ENCODE results near the gene OR4D9.
A peak's percentile ranks its signal among the peaks of the same experiment; 100 is the strongest.
"Not testable (repeated sequence)": the region's sequence is repeated elsewhere in the genome, so short reads cannot be mapped to it uniquely, and the experiment has no call there.

OR4D9 gene

GRCh38 chr11:59510941-59511589, at the start of gene OR4D9:
Gene OR4D9, plus strand, starts transcription at chr11:59511539. Its CDS starts 3,374 bp downstream, at chr11:59514913.
- no peak for DNase-seq (ENCODE audit: low spot score)

GRCh38 chr11:59463190-59463641, 48.1 kb upstream of the OR4D9 start:
- peak; percentile 18 for DNase-seq (ENCODE audit: low spot score)

- no peak for DNase-seq (ENCODE audit: low spot score)
Observed at GRCh38 chr11:59473015-59473414, 38.3 kb upstream of the OR4D9 start, which contains the start of gene OR4D10. Gene OR4D10, plus strand, starts transcription at chr11:59473315. Its CDS starts 4,115 bp downstream, at chr11:59477430.

GRCh38 chr11:59475176-59475575, 36.2 kb upstream of the OR4D9 start:
- DNase-seq (ENCODE audit: low spot score), result no peak

GRCh38 chr11:59479906-59480305, 31.4 kb upstream of the OR4D9 start:
- DNase-seq (ENCODE audit: low spot score), result no peak

GRCh38 chr11:59480359-59480758, 31.0 kb upstream of the OR4D9 start:
- DNase-seq (ENCODE audit: low spot score), result no peak

GRCh38 chr11:59501931-59502330, 9.4 kb upstream of the OR4D9 start:
- DNase-seq (ENCODE audit: low spot score), result no peak

GRCh38 chr11:59503276-59503675, 8.1 kb upstream of the OR4D9 start, which contains the start of gene OR4D11:
Gene OR4D11, plus strand, starts transcription at chr11:59503576. Its CDS starts 0 bp downstream, at chr11:59503576.
- DNase-seq (ENCODE audit: low spot score), result no peak

- DNase-seq (ENCODE audit: low spot score), result no peak
Observed at GRCh38 chr11:59511675-59512074, 336 bp downstream of the OR4D9 start.

- not testable (repeated sequence) for DNase-seq (ENCODE audit: low spot score)
Observed at GRCh38 chr11:59520139-59520538, 8.8 kb downstream of the OR4D9 start.

- DNase-seq (ENCODE audit: low spot score), result no peak
Observed at GRCh38 chr11:59520741-59521140, 9.4 kb downstream of the OR4D9 start.

GRCh38 chr11:59523541-59523940, 12.2 kb downstream of the OR4D9 start:
- DNase-seq (ENCODE audit: low spot score), result peak; percentile 31

GRCh38 chr11:59528711-59529110, 17.4 kb downstream of the OR4D9 start:
- no peak for DNase-seq (ENCODE audit: low spot score)

- DNase-seq (ENCODE audit: low spot score), result no peak
Observed at GRCh38 chr11:59532620-59533019, 21.3 kb downstream of the OR4D9 start.

GRCh38 chr11:59534676-59535075, 23.3 kb downstream of the OR4D9 start:
- DNase-seq (ENCODE audit: low spot score), result no peak

GRCh38 chr11:59542142-59542810, 30.9 kb downstream of the OR4D9 start:
- no peak for DNase-seq (ENCODE audit: low spot score)

- not testable (repeated sequence) for DNase-seq (ENCODE audit: low spot score)
Observed at GRCh38 chr11:59543713-59544112, 32.4 kb downstream of the OR4D9 start.

- DNase-seq (ENCODE audit: low spot score), result no peak
Observed at GRCh38 chr11:59544869-59545178, 33.5 kb downstream of the OR4D9 start.

- no peak for DNase-seq (ENCODE audit: low spot score)
Observed at GRCh38 chr11:59545179-59546020, 34.1 kb downstream of the OR4D9 start.

GRCh38 chr11:59547605-59548308, 36.4 kb downstream of the OR4D9 start:
- DNase-seq (ENCODE audit: low spot score), result not testable (repeated sequence)

GRCh38 chr11:59548309-59548656, 36.9 kb downstream of the OR4D9 start:
- no peak for DNase-seq (ENCODE audit: low spot score)

- peak; percentile 71 for DNase-seq (ENCODE audit: low spot score)
Observed at GRCh38 chr11:59550368-59550841, 39.1 kb downstream of the OR4D9 start.
